Upper lobe of left lung (tissue), 4 donors: ENCODE data around the gene SH2D6.

Source experiments
- CTCF ChIP-seq, 6 experiments: fragments of 450-650 bp in 4 of 6; fragments of 200-600 bp in 2 of 6; sonication (generic) in 2 of 6; IDR thresholded peaks; one replicate each; pipeline ENCODE4 v1.5.1; 2016 to 2019; ENCODE audit warnings: antibody characterized with exemption in 6 of 6
- POLR2A ChIP-seq, 4 donors: fragments of 450-650 bp; IDR thresholded peaks; one replicate each; pipeline ENCODE4 v1.5.1; 2016 to 2017; ENCODE audit warnings: antibody characterized with exemption in 4 of 4, mild to moderate bottlenecking in 2 of 4
- POLR2AphosphoS5 ChIP-seq, 2 donors: sonication (generic); formaldehyde crosslinking; IDR thresholded peaks; one replicate each; pipeline ENCODE4 v1.5.1; 2017; ENCODE audit warnings: antibody characterized with exemption in 2 of 2

- TF ChIP-seq POLR2A (IDR thresholded peaks at IDR 0.05) (no peak), POLR2AphosphoS5 (IDR thresholded peaks at IDR 0.05) (no peak), CTCF (IDR thresholded peaks at IDR 0.05) (no peak)
Observed at GRCh38 chr2:85422072-85422457, 3.6 kb downstream of the SH2D6 start.
